K562 treated with DMSO at 1 percent for 48 hours (cell line): ENCODE measurements around the gene PLPPR4. TPM values are rescaled to one million over a fixed set of nuclear protein-coding genes. Genes with fewer than 3 reads are reported as not detected.

Source experiments
- total RNA-seq: library from RNA; unstranded; fragments of 300-600 nt; gene quantifications from 2 replicates; pipeline ENCODE4 v1.2.3, GENCODE V29; 2022; ENCODE audit warnings: low replicate concordance; ENCODE audit errors: extremely low read depth

The PLPPR4 gene
- not detected in 2 replicates for total RNA-seq

GRCh38 chr1:99264201-99265021 is at the start of gene PLPPR4:
Gene PLPPR4 (plus strand): TSS chr1:99264492. CDS start chr1:99264594, 102 bp downstream.

